GM13977 (cell line): ENCODE results near the gene SLC52A3.
"Not testable (repeated sequence)": the region's sequence is repeated elsewhere in the genome, so short reads cannot be mapped to it uniquely, and the experiment has no call there.

Experiments
- DNase-seq: peaks from one replicate; pipeline ENCODE4 v3.0.0; 2012; ENCODE audit warnings: low spot score
- CTCF ChIP-seq: IDR thresholded peaks from 2 replicates; pipeline ENCODE4 v1.5.1; 2012; ENCODE audit warnings: mild to moderate bottlenecking, control low read depth; ENCODE audit not compliant: insufficient read depth; ENCODE audit errors: extremely low read depth, missing control alignments
- in situ Hi-C: fragments of 300-500 bp; cut with MboI; formaldehyde crosslinking; loops from one replicate; pipeline ENCODE4 v1.12.0; 2022; ENCODE audit warnings: low sequenced_read_pairs, low pct_unique_long_range_greater_than_20kb, mixed read lengths, inconsistent platforms; ENCODE audit not compliant: unreplicated experiment

The SLC52A3 gene

GRCh38 chr20:732727-733126 is 35.6 kb downstream of the SLC52A3 start:
- TF ChIP-seq CTCF, result no peak
- no peak for DNase-seq
- in situ Hi-C loops, result loop anchor here (25.0 kb wide), 1 partner anchor 170 kb away; no protein-coding TSS in a partner anchor

- no peak for DNase-seq
- in situ Hi-C loops, result loop anchor here (25.0 kb wide), 1 partner anchor 170 kb away; no protein-coding TSS in a partner anchor
- no peak for TF ChIP-seq CTCF
Observed at GRCh38 chr20:731891-732560, 36.3 kb downstream of the SLC52A3 start.

GRCh38 chr20:730005-730404 is 38.3 kb downstream of the SLC52A3 start:
- no peak for DNase-seq
- no peak for TF ChIP-seq CTCF
- in situ Hi-C loops, result loop anchor here (25.0 kb wide), 1 partner anchor 168 kb away; no protein-coding TSS in a partner anchor

- peak; percentile 81 for DNase-seq
- peak; percentile 74 for TF ChIP-seq CTCF
- in situ Hi-C loops, result loop anchor here (25.0 kb wide), 1 partner anchor 166 kb away; no protein-coding TSS in a partner anchor
Observed at GRCh38 chr20:728256-728944, 39.9 kb downstream of the SLC52A3 start.

- in situ Hi-C loops, result loop anchor here (25.0 kb wide), 1 partner anchor 164 kb away; no protein-coding TSS in a partner anchor
- no peak for DNase-seq
- no peak for TF ChIP-seq CTCF
Observed at GRCh38 chr20:726160-726559, 42.1 kb downstream of the SLC52A3 start.

GRCh38 chr20:725491-725890 is 42.8 kb downstream of the SLC52A3 start:
- in situ Hi-C loops, result loop anchor here (25.0 kb wide), 1 partner anchor 163 kb away; no protein-coding TSS in a partner anchor
- no peak for TF ChIP-seq CTCF
- no peak for DNase-seq

GRCh38 chr20:724797-725196 is 43.5 kb downstream of the SLC52A3 start:
- in situ Hi-C loops, result loop anchor here (25.0 kb wide), 1 partner anchor 162 kb away; no protein-coding TSS in a partner anchor
- not testable (repeated sequence) for DNase-seq
